GM23338 (cell line): ENCODE measurements around the gene FAM227B. TPM values are rescaled to one million over a fixed set of nuclear protein-coding genes. Genes with fewer than 3 reads are reported as not detected.

Source experiments
- ATAC-seq: fragments of 200-7000 bp; cut with Tn5 transposase; 3 replicates; pipeline ENCODE4 v1.9.1; 2020
- DNase-seq: peaks from one replicate; pipeline ENCODE4 v3.0.0-alpha.2; 2015; ENCODE audit warnings: low spot score
- H2AFZ ChIP-seq: fragments of 200-600 bp; sonication (generic); 2 replicates; pipeline ENCODE4 v1.8.0; 2016; ENCODE audit warnings: antibody characterized with exemption, mild to moderate bottlenecking, moderate library complexity
- H3F3A ChIP-seq: fragments of 200-600 bp; sonication (generic); replicated peaks from 2 replicates; pipeline ENCODE4 v1.8.0; 2017; ENCODE audit warnings: antibody characterized with exemption, mixed run types, low read depth
- H3K27ac ChIP-seq: fragments of 200-600 bp; sonication (generic); 2 replicates; pipeline ENCODE4 v1.6.1; 2016; ENCODE audit warnings: low read depth
- H3K27me3 ChIP-seq: fragments of 200-600 bp; sonication (generic); 2 replicates; pipeline ENCODE4 v1.8.0; 2016; ENCODE audit warnings: mild to moderate bottlenecking, mixed run types, moderate library complexity; ENCODE audit not compliant: insufficient read depth
- H3K36me3 ChIP-seq: fragments of 200-600 bp; sonication (generic); 2 replicates; pipeline ENCODE4 v1.8.0; 2016; ENCODE audit warnings: mild to moderate bottlenecking; ENCODE audit not compliant: insufficient read depth
- H3K4me1 ChIP-seq: fragments of 200-600 bp; sonication (generic); 2 replicates; pipeline ENCODE4 v1.8.0; 2016; ENCODE audit warnings: mild to moderate bottlenecking, moderate library complexity; ENCODE audit not compliant: insufficient read depth
- H3K4me2 ChIP-seq: fragments of 200-600 bp; sonication (generic); 2 replicates; pipeline ENCODE4 v1.7.1; 2017; ENCODE audit warnings: mixed run types
- H3K4me3 ChIP-seq: fragments of 200-600 bp; sonication (generic); 2 replicates; pipeline ENCODE4 v1.6.1; 2016; ENCODE audit warnings: mixed run types
- H3K79me2 ChIP-seq: fragments of 200-600 bp; sonication (generic); replicated peaks from 2 replicates; pipeline ENCODE4 v1.8.0; 2017; ENCODE audit warnings: mild to moderate bottlenecking; ENCODE audit not compliant: insufficient read depth
- H3K9me2 ChIP-seq: fragments of 200-600 bp; sonication (generic); 2 replicates; pipeline ENCODE4 v1.8.0; 2017; ENCODE audit not compliant: insufficient read depth
- H4K20me1 ChIP-seq: fragments of 200-600 bp; sonication (generic); replicated peaks from 2 replicates; pipeline ENCODE4 v1.8.0; 2017; ENCODE audit warnings: mild to moderate bottlenecking; ENCODE audit not compliant: insufficient read depth
- H3K27ac Mint-ChIP-seq: 2 replicates; pipeline ENCODE4 v1.8.0; 2020; ENCODE audit warnings: inconsistent platforms, mild to moderate bottlenecking, moderate library complexity, mixed read lengths
- H3K27me3 Mint-ChIP-seq: 3 replicates; pipeline ENCODE4 v1.8.0; 2022; ENCODE audit warnings: low read depth, mild to moderate bottlenecking, moderate library complexity, mixed read lengths, inconsistent platforms; ENCODE audit not compliant: insufficient read depth, poor library complexity
- H3K36me3 Mint-ChIP-seq: 3 replicates; pipeline ENCODE4 v1.8.0; 2021; ENCODE audit warnings: low read depth, mild to moderate bottlenecking, inconsistent platforms, moderate library complexity, mixed read lengths
- H3K4me1 Mint-ChIP-seq: 3 replicates; pipeline ENCODE4 v1.8.0; 2020; ENCODE audit warnings: mild to moderate bottlenecking, inconsistent platforms, mixed read lengths
- H3K4me3 Mint-ChIP-seq: 3 replicates; pipeline ENCODE4 v1.8.0; 2021; ENCODE audit warnings: moderate library complexity, mild to moderate bottlenecking, inconsistent platforms, mixed read lengths
- H3K9me3 Mint-ChIP-seq: 3 replicates; pipeline ENCODE4 v1.8.0; 2020; ENCODE audit warnings: moderate library complexity, mild to moderate bottlenecking, inconsistent platforms, mixed read lengths
- CREB1 ChIP-seq: fragments of 250-450 bp; sonication (Bioruptor Pico); IDR thresholded peaks from 2 replicates; pipeline ENCODE4 v1.5.0; 2020; ENCODE audit warnings: low read depth, mild to moderate bottlenecking, moderate library complexity
- CTCF ChIP-seq, 2 experiments: fragments of 200-600 bp in 1 of 2; sonication (generic) in 1 of 2; conservative IDR thresholded peaks; 2 replicates each; pipeline versions ENCODE4 v1.5.1 to v1.6.1; 2016 to 2017; ENCODE audit warnings: antibody characterized with exemption in 2 of 2, low read depth in 2 of 2, mild to moderate bottlenecking in 2 of 2, moderate library complexity in 1 of 2
- ETS1 ChIP-seq: IDR thresholded peaks from 2 replicates; pipeline ENCODE4 v1.6.1; 2016; ENCODE audit warnings: antibody characterized with exemption
- EZH2 ChIP-seq: fragments of 200-600 bp; sonication (generic); IDR thresholded peaks from one replicate; pipeline ENCODE4 v1.8.0; 2017; ENCODE audit warnings: antibody characterized with exemption, mild to moderate bottlenecking, low read depth; ENCODE audit not compliant: unreplicated experiment
- EZH2phosphoT487 ChIP-seq: fragments of 200-600 bp; sonication (generic); IDR thresholded peaks from one replicate; pipeline ENCODE4 v1.8.1; 2018; ENCODE audit warnings: antibody characterized with exemption; ENCODE audit not compliant: unreplicated experiment
- JUNB ChIP-seq: IDR thresholded peaks from one replicate; pipeline ENCODE4 v1.6.1; 2016; ENCODE audit warnings: antibody characterized with exemption; ENCODE audit not compliant: unreplicated experiment
- NANOG ChIP-seq: IDR thresholded peaks from 2 replicates; pipeline ENCODE4 v1.6.1; 2016; ENCODE audit warnings: antibody characterized with exemption, borderline replicate concordance
- POLR2AphosphoS5 ChIP-seq: IDR thresholded peaks from 2 replicates; pipeline ENCODE4 v1.6.1; 2016; ENCODE audit warnings: antibody characterized with exemption, low read depth
- REST ChIP-seq: IDR thresholded peaks from one replicate; pipeline ENCODE4 v1.6.1; 2018; ENCODE audit warnings: antibody characterized with exemption; ENCODE audit not compliant: unreplicated experiment
- STAT1 ChIP-seq: IDR thresholded peaks from one replicate; pipeline ENCODE4 v1.6.1; 2016; ENCODE audit warnings: antibody characterized with exemption; ENCODE audit not compliant: unreplicated experiment
- ZNF114 ChIP-seq: fragments of 250-450 bp; sonication (Bioruptor Pico); IDR thresholded peaks from 2 replicates; pipeline ENCODE4 v1.5.0; 2020; ENCODE audit warnings: mild to moderate bottlenecking, moderate library complexity
- ZNF331 ChIP-seq: fragments of 250-450 bp; sonication (Bioruptor Pico); IDR thresholded peaks from 2 replicates; pipeline ENCODE4 v1.5.0; 2020; ENCODE audit warnings: low read depth, mild to moderate bottlenecking, moderate library complexity
- ZNF462 ChIP-seq: fragments of 250-450 bp; sonication (Bioruptor Pico); IDR thresholded peaks from 2 replicates; pipeline ENCODE4 v1.5.0; 2020; ENCODE audit warnings: mild to moderate bottlenecking, moderate library complexity
- polyA plus RNA-seq: library from polyadenylated mRNA; unstranded; fragments of >200 nt; fragmentation: Nextera tagmentation; extraction: Ambion mirVana; gene quantifications from 2 replicates; pipeline ENCODE4 v1.2.1, GENCODE V29; 2016
- total RNA-seq: library from RNA; depleted of rRNA; stranded (reverse); fragments of >200 nt; shearing (Covaris generic); gene quantifications from 2 replicates; pipeline ENCODE4 v1.2.3, GENCODE V29; 2014

FAM227B gene
- total and polyA plus RNA-seq, 2 experiments from 2014 or later: 2.6 to 10.2 TPM

GRCh38 chr15:49570672-49571071 lies 49.9 kb downstream of the FAM227B start:
- H3K4me1 ChIP-seq: no peaks in the 10 kb centered on the region
- Mint-ChIP-seq H3K36me3 (no peaks in the 10 kb centered on the region), H3K4me1 (peaks cover 3% of the 10 kb centered on the region; the same call in 1 of the 3 replicates), H3K27me3 (peaks cover 1% of the 10 kb centered on the region), H3K9me3 (no peaks in the 10 kb centered on the region), H3K27ac (no peak overlapping the region), H3K4me3 (no peak overlapping the region)
- H3K27me3 ChIP-seq: no peaks in the 10 kb centered on the region
- TF ChIP-seq ETS1 (no peak), CREB1 (CRISPR knock-in tag) (no peak), EZH2 (no peak), ZNF114 (no peak), EZH2phosphoT487 (no peak), STAT1 (no peak), POLR2AphosphoS5 (no peak), CTCF (conservative IDR thresholded peaks at IDR 0.05; ENCODE audit: low read depth in 2 of 2) (no peak), REST (no peak), ZNF331 (CRISPR knock-in tag) (no peak), NANOG (no peak), ZNF462 (CRISPR knock-in tag) (no peak), JUNB (no peak)
- H3K79me2 ChIP-seq: no peaks in the 10 kb centered on the region
- no peak overlapping the region for H2AFZ ChIP-seq
- no peaks in the 10 kb centered on the region for H3K9me2 ChIP-seq
- no peak overlapping the region for H3K27ac ChIP-seq
- no peaks in the 10 kb centered on the region for H3K36me3 ChIP-seq
- DNase-seq: no peak
- no peak overlapping the region for H3K4me2 ChIP-seq
- no peak overlapping the region for H3K4me3 ChIP-seq
- no peaks in the 10 kb centered on the region for H4K20me1 ChIP-seq
- ATAC-seq: no peak
- H3F3A ChIP-seq: no peaks in the 10 kb centered on the region
